ENCODE results near the gene MKLN1.

GRCh38 chr7:131302876-131303707, 24.6 kb upstream of the MKLN1 start:
- TF ChIP-seq, protein P1, sequence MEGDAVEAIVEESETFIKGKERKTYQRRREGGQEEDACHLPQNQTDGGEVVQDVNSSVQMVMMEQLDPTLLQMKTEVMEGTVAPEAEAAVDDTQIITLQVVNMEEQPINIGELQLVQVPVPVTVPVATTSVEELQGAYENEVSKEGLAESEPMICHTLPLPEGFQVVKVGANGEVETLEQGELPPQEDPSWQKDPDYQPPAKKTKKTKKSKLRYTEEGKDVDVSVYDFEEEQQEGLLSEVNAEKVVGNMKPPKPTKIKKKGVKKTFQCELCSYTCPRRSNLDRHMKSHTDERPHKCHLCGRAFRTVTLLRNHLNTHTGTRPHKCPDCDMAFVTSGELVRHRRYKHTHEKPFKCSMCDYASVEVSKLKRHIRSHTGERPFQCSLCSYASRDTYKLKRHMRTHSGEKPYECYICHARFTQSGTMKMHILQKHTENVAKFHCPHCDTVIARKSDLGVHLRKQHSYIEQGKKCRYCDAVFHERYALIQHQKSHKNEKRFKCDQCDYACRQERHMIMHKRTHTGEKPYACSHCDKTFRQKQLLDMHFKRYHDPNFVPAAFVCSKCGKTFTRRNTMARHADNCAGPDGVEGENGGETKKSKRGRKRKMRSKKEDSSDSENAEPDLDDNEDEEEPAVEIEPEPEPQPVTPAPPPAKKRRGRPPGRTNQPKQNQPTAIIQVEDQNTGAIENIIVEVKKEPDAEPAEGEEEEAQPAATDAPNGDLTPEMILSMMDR (conservative IDR thresholded peaks at IDR 0.05): peak; percentile 70
- TF ChIP-seq EZH2 (IDR thresholded peaks at IDR 0.05; ENCODE audit: low read depth): no peak
